ENCODE results near the gene NPL. TPM values are rescaled to one million over a fixed set of nuclear protein-coding genes. Genes with fewer than 3 reads are reported as not detected.

Gene NPL
- total and polyA plus RNA-seq, 9 of the 15 experiments (the other 6 are each of a cell fraction or from before 2014, with no cell fraction given): 9.9 to 22.3 (median 14.2) TPM

DNA sequence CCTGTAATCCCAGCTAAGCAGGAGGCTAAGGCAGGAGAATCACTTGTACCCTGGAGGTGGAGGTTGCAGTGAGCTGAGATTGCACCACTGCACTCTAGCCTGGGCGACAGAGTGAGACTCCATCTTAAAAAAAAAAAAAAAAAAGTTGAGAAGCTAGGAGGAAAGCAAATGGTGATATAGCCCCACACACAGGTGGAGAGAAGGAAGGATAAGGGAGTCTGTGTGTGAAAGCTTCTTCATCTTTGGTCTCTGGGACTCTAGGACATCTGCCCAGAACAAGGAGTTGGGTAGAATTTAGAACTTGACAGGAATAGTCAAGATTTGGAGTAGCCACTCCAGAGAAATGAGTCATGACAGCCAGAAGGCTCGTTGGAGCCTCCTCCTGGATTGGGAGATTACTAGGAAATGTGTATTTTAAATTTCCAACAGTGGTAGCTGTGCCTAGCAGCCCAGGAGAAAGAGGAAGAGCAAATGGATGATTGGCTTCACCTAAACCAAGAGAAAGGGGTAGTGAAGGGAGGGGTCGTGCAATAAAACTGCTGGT is 19.9 kb downstream of the NPL start:
- Histone ChIP-seq H3K9me3 (replicated peaks; ENCODE audit: control insufficient read depth, insufficient read depth, low read depth, low read length) (no peaks in the 10 kb centered on the region), H3K36me3 (ENCODE audit: control insufficient read depth, insufficient read depth, low read length) (peaks cover 11% of the 10 kb centered on the region), H3K9ac (ENCODE audit: insufficient read depth in 1 of 2, low read depth in 2 of 2, low read length in 2 of 2) (no peak overlapping the region), H3K4me2 (ENCODE audit: insufficient read depth, low read length) (no peak overlapping the region), H3K4me1 (replicated peaks in 1 of 2; ENCODE audit: control insufficient read depth in 2 of 2, insufficient read depth in 2 of 2, low read length in 2 of 2) (no peaks in the 10 kb centered on the region), H3K9me1 (ENCODE audit: control insufficient read depth, insufficient read depth, low read length) (no peaks in the 10 kb centered on the region), H2AFZ (ENCODE audit: low read depth, low read length) (no peak overlapping the region), H3K27me3 (ENCODE audit: control insufficient read depth in 2 of 2, insufficient read depth in 2 of 2, low read length in 2 of 2) (no peaks in the 10 kb centered on the region), H3K79me2 (ENCODE audit: control insufficient read depth, insufficient read depth, low read length) (no peaks in the 10 kb centered on the region), H3K27ac (ENCODE audit: extremely low read depth, low read depth, low read length) (no peak overlapping the region), H3K4me3 (no peak overlapping the region), H4K20me1 (replicated peaks; ENCODE audit: control insufficient read depth, insufficient read depth, low read length) (no peaks in the 10 kb centered on the region)
- CTCF ChIA-PET (ENCODE audit: low intra/inter-chr PET ratio): interaction anchor here (0.7 to 2.1 kb wide), 2 partner anchors 724 to 1946 kb away, joined by 5 to 6 read pairs; no protein-coding TSS in a partner anchor
- POLR2A ChIA-PET: interaction anchor here (0.6 to 1.9 kb wide), 3 partner anchors 12 to 219 kb away, joined by 3 to 4 read pairs (median 3); no protein-coding TSS in a partner anchor
- in situ Hi-C loops (cut with MboI): no loop called here
- BruUV-seq (replicated peaks): no TSS peak
- WGBS (ENCODE audit: insufficient coverage, low coverage, missing lambda C conversion rate): 27% methylated on average over 3 of the region's 3 CpGs
- intact Hi-C loops (cut with micrococcal nuclease): no loop called here
- ATAC-seq: peak; percentile 37
- TF ChIP-seq NFXL1 (CRISPR knock-in tag; IDR thresholded peaks at IDR 0.05) (no peak), RBM14 (IDR thresholded peaks at IDR 0.05; ENCODE audit: borderline replicate concordance, insufficient read depth, low read depth, low read length) (no peak), FOSL1 (tag; conservative IDR thresholded peaks at IDR 0.05) (0 out of 2 replicates have a peak, but pooled peaks have one; percentile 17), KLF13 (tag; IDR thresholded peaks at IDR 0.05; ENCODE audit: borderline replicate concordance, low read depth) (no peak), RAD21 (CRISPR knock-in tag; conservative IDR thresholded peaks at IDR 0.05 in 1 of 2, IDR thresholded peaks at IDR 0.05 in 1 of 2) (peak in 1 of 2 experiments; percentile 26; a peak in 1 of 4 replicates), CTCF (IDR thresholded peaks at IDR 0.05 in 2 of 3, conservative IDR thresholded peaks at IDR 0.05 in 1 of 3; ENCODE audit: insufficient read depth in 2 of 3, low read depth in 1 of 3, low read length in 3 of 3) (peak in 1 of 3 experiments; percentile 30; a peak in 2 of 6 replicates), ZNF384 (IDR thresholded peaks at IDR 0.05; ENCODE audit: low read depth, low read length) (peak; percentile 87), TOE1 (IDR thresholded peaks at IDR 0.05; ENCODE audit: borderline replicate concordance) (no peak), TOE1 (CRISPR knock-in tag; IDR thresholded peaks at IDR 0.05; ENCODE audit: borderline replicate concordance, low read depth) (no peak), MTF1 (CRISPR knock-in tag; IDR thresholded peaks at IDR 0.05; ENCODE audit: borderline replicate concordance) (no peak), MECOM (CRISPR knock-in tag; IDR thresholded peaks at IDR 0.05) (no peak), ZKSCAN8 (CRISPR knock-in tag; IDR thresholded peaks at IDR 0.05) (no peak), SMAD2 (IDR thresholded peaks at IDR 0.05; ENCODE audit: low read depth, low read length) (no peak), PHB (CRISPR knock-in tag; IDR thresholded peaks at IDR 0.05) (no peak)
- no peak for DNase-seq (ENCODE audit: extremely low read depth in 1 of 4, low spot score in 3 of 4)
- FAIRE-seq: no peak

All from K562 (cell line).